GM12891 (cell line): ENCODE measurements around the gene CEP350.
"Not testable (repeated sequence)": the region's sequence is repeated elsewhere in the genome, so short reads cannot be mapped to it uniquely, and the experiment has no call there.

ENCODE experiments used
- PAX5 ChIP-seq: IDR thresholded peaks from 2 replicates; pipeline ENCODE4 v1.6.1; 2011; ENCODE audit warnings: low read length, moderate library complexity, mild to moderate bottlenecking; ENCODE audit not compliant: insufficient read depth, severe bottlenecking
- POLR2A ChIP-seq: IDR thresholded peaks from 2 replicates; pipeline ENCODE4 v1.6.1; 2011; ENCODE audit warnings: low read depth, low read length, control low read depth
- POLR2AphosphoS5 ChIP-seq: IDR thresholded peaks from 2 replicates; pipeline ENCODE4 v1.6.1; 2011; ENCODE audit warnings: low read depth, low read length, control low read depth
- POU2F2 ChIP-seq: IDR thresholded peaks from 2 replicates; pipeline ENCODE4 v1.6.1; 2011; ENCODE audit warnings: low read depth, mild to moderate bottlenecking, control low read depth, low read length, moderate library complexity
- SPI1 ChIP-seq: IDR thresholded peaks from 2 replicates; pipeline ENCODE4 v1.6.1; 2011; ENCODE audit warnings: low read depth, low read length, control low read depth
- TAF1 ChIP-seq: IDR thresholded peaks from 2 replicates; pipeline ENCODE4 v1.6.1; 2011; ENCODE audit warnings: low read depth, low read length, control low read depth

DNA sequence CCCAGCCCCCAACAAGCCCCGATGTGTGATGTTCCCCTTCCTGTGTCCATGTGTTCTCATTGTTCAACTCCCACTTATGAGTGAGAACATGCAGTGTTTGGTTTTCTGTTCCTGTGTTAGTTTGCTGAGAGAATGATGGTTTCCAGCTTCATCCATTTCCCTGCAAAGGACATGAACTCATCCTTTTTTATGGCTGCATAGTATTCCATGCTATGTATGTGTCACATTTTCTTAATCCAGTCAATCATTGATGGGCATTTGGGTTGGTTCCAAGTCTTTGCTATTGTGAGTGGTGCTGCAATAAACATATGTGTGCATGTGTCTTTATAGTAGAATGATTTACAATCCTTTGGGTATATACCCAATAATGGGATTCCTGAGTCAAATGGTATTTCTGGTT lies 52.2 kb downstream of the CEP350 start:
- TF ChIP-seq POLR2A, POLR2AphosphoS5, TAF1, SPI1, POU2F2, PAX5: not testable (repeated sequence)
